Measurements from ENCODE around the gene PHAX.
"Not testable (repeated sequence)": the region's sequence is repeated elsewhere in the genome, so short reads cannot be mapped to it uniquely, and the experiment has no call there.

PHAX gene

GRCh38 chr5:126605525-126605924 lies 4.8 kb downstream of the PHAX start:
- TF ChIP-seq CTCF (IDR thresholded peaks at IDR 0.05; ENCODE audit: control insufficient read depth, extremely low read depth, insufficient read depth): no peak
- no peak overlapping the region for H3K4me3 ChIP-seq (ENCODE audit: low read depth, low read length)

GRCh38 chr5:126610160-126610559 lies 9.4 kb downstream of the PHAX start:
- TF ChIP-seq CTCF (IDR thresholded peaks at IDR 0.05; ENCODE audit: control insufficient read depth, extremely low read depth, insufficient read depth): no peak
- no peak overlapping the region for H3K4me3 ChIP-seq (ENCODE audit: low read depth, low read length)
- no peak for DNase-seq (ENCODE audit: low read depth)

More at GRCh38 chr5:126605525-126605924, 4.8 kb downstream of the PHAX start:
- DNase-seq (ENCODE audit: low read depth): no peak

GRCh38 chr5:126610616-126611015 lies 9.9 kb downstream of the PHAX start:
- DNase-seq (ENCODE audit: low read depth): no peak
- H3K4me3 ChIP-seq (ENCODE audit: low read depth, low read length): no peak overlapping the region
- TF ChIP-seq CTCF (IDR thresholded peaks at IDR 0.05; ENCODE audit: control insufficient read depth, extremely low read depth, insufficient read depth): no peak

- H3K4me3 ChIP-seq (ENCODE audit: low read depth, low read length): no peak overlapping the region
- DNase-seq (ENCODE audit: low read depth): no peak
- no peak for TF ChIP-seq CTCF (IDR thresholded peaks at IDR 0.05; ENCODE audit: control insufficient read depth, extremely low read depth, insufficient read depth)
These were observed 13.3 kb downstream of the PHAX start for GRCh38 chr5:126613941-126614592.

GRCh38 chr5:126615286-126615685 lies 14.5 kb downstream of the PHAX start:
- H3K4me3 ChIP-seq (ENCODE audit: low read depth, low read length): no peak overlapping the region
- no peak for TF ChIP-seq CTCF (IDR thresholded peaks at IDR 0.05; ENCODE audit: control insufficient read depth, extremely low read depth, insufficient read depth)
- DNase-seq (ENCODE audit: low read depth): no peak

- not testable (repeated sequence) for DNase-seq (ENCODE audit: low read depth); H3K4me3 ChIP-seq (ENCODE audit: low read depth, low read length)
These were observed 16.9 kb downstream of the PHAX start for GRCh38 chr5:126617603-126618002.

GRCh38 chr5:126619781-126620180 lies 19.0 kb downstream of the PHAX start:
- TF ChIP-seq CTCF (IDR thresholded peaks at IDR 0.05; ENCODE audit: control insufficient read depth, extremely low read depth, insufficient read depth): no peak
- H3K4me3 ChIP-seq (ENCODE audit: low read depth, low read length): no peak overlapping the region
- DNase-seq (ENCODE audit: low read depth): no peak

All from LNCaP clone FGC (cell line).